Fibroblast of lung (primary cell): Measurements from ENCODE around the gene RAPGEF3. TPM values are rescaled to one million over a fixed set of nuclear protein-coding genes. Genes with fewer than 3 reads are reported as not detected.

Experiments
- DNase-seq, 2 donors: peaks; one replicate each; pipeline versions ENCODE4 v3.0.0 to v3.0.0-alpha.2; 2010; ENCODE audit warnings: low read depth in 2 of 2
- H2AFZ ChIP-seq: 2 replicates; pipeline ENCODE4 v1.5.1; 2012; ENCODE audit warnings: low read length, control low read depth, inconsistent platforms
- H3K27ac ChIP-seq: 2 replicates; pipeline ENCODE4 v1.5.1; 2011; ENCODE audit warnings: low read length, control low read depth; ENCODE audit not compliant: insufficient read depth
- H3K27me3 ChIP-seq: 2 replicates; pipeline ENCODE4 v1.5.1; 2011; ENCODE audit warnings: mild to moderate bottlenecking, low read length; ENCODE audit not compliant: control insufficient read depth, insufficient read depth
- H3K36me3 ChIP-seq: 2 replicates; pipeline ENCODE4 v1.5.1; 2011; ENCODE audit warnings: low read length; ENCODE audit not compliant: control insufficient read depth, insufficient read depth
- H3K4me1 ChIP-seq: 2 replicates; pipeline ENCODE4 v1.5.1; 2011; ENCODE audit warnings: low read length; ENCODE audit not compliant: control insufficient read depth, insufficient read depth; ENCODE audit errors: extremely low read depth
- H3K4me2 ChIP-seq: 2 replicates; pipeline ENCODE4 v1.5.1; 2011; ENCODE audit warnings: low read length, control low read depth; ENCODE audit not compliant: insufficient read depth; ENCODE audit errors: extremely low read depth
- H3K4me3 ChIP-seq, 4 experiments: fragments of 200-600 bp in 1 of 4; sonication (generic) in 1 of 4; replicated peaks in 1 of 4; 2 replicates each; pipeline ENCODE4 v1.5.1; 2011 to 2016; ENCODE audit warnings: low read length in 4 of 4, low read depth in 3 of 4, mild to moderate bottlenecking in 3 of 4, control low read depth in 2 of 4, inconsistent platforms in 1 of 4, mixed read lengths in 1 of 4; ENCODE audit not compliant: insufficient read depth in 1 of 4; ENCODE audit errors: control extremely low read depth in 1 of 4
- H3K79me2 ChIP-seq: 2 replicates; pipeline ENCODE4 v1.5.1; 2012; ENCODE audit warnings: mild to moderate bottlenecking, low read length, inconsistent platforms; ENCODE audit not compliant: control insufficient read depth, insufficient read depth
- H3K9ac ChIP-seq: 2 replicates; pipeline ENCODE4 v1.5.1; 2011; ENCODE audit warnings: mild to moderate bottlenecking, low read length, control low read depth; ENCODE audit not compliant: insufficient read depth
- H3K9me3 ChIP-seq: 2 replicates; pipeline ENCODE4 v1.5.1; 2012; ENCODE audit warnings: low read depth, low read length; ENCODE audit not compliant: control insufficient read depth, insufficient read depth
- H4K20me1 ChIP-seq: 2 replicates; pipeline ENCODE4 v1.5.1; 2011; ENCODE audit warnings: low read length; ENCODE audit not compliant: control insufficient read depth, insufficient read depth; ENCODE audit errors: extremely low read depth
- CTCF ChIP-seq, 2 donors: IDR thresholded peaks in 1 of 2; conservative IDR thresholded peaks in 1 of 2; 1 replicate in 1 of 2; 2 replicates in 1 of 2; pipeline ENCODE4 v1.5.1; 2011 to 2012; ENCODE audit warnings: low read length in 2 of 2, control low read depth in 1 of 2, inconsistent platforms in 1 of 2, low read depth in 1 of 2, mild to moderate bottlenecking in 1 of 2
- EZH2 ChIP-seq: IDR thresholded peaks from 2 replicates; pipeline ENCODE4 v1.5.1; 2012; ENCODE audit warnings: low read length, control low read depth, mild to moderate bottlenecking; ENCODE audit errors: missing control alignments
- polyA plus RNA-seq, 2 donors: library from polyadenylated mRNA; depleted of rRNA in 1 of 2; stranded (reverse) in 1 of 2; unstranded in 1 of 2; fragments of >200 nt; gene quantifications; 2 replicates each; pipeline ENCODE4 v1.2.1, GENCODE V29; 2011 to 2012; ENCODE audit warnings: missing spikeins in 1 of 2
- total RNA-seq: library from RNA; depleted of rRNA; stranded (reverse); fragments of >200 nt; gene quantifications from 2 replicates; pipeline ENCODE4 v1.2.1, GENCODE V29; 2014

Gene RAPGEF3
- total and polyA plus RNA-seq, 2 donors (not counting 1 experiment from before 2014, with no cell fraction given), result 0.83 to 2.8 TPM

GRCh38 chr12:47687636-47688035 is 71.0 kb downstream of the RAPGEF3 start:
- Histone ChIP-seq H3K4me1 (no peaks in the 10 kb centered on the region), H3K36me3 (no peaks in the 10 kb centered on the region), H3K4me3 (no peak overlapping the region), H4K20me1 (no peaks in the 10 kb centered on the region), H3K9me3 (no peaks in the 10 kb centered on the region), H3K9ac (no peak overlapping the region), H3K4me2 (no peak overlapping the region), H2AFZ (no peak overlapping the region), H3K27ac (no peak overlapping the region), H3K27me3 (no peaks in the 10 kb centered on the region), H3K79me2 (no peaks in the 10 kb centered on the region)
- no peak for DNase-seq
- TF ChIP-seq EZH2, result no peak
- no peak for TF ChIP-seq CTCF (conservative IDR thresholded peaks at IDR 0.05 in 1 of 2, IDR thresholded peaks at IDR 0.05 in 1 of 2; ENCODE audit: low read depth in 1 of 2, low read length in 2 of 2)

GRCh38 chr12:47686645-47687240 is 71.9 kb downstream of the RAPGEF3 start:
- Histone ChIP-seq H3K9ac (no peak overlapping the region), H3K79me2 (no peaks in the 10 kb centered on the region), H3K36me3 (no peaks in the 10 kb centered on the region), H2AFZ (no peak overlapping the region), H3K27me3 (no peaks in the 10 kb centered on the region), H3K4me2 (no peak overlapping the region), H3K9me3 (no peaks in the 10 kb centered on the region), H3K4me1 (no peaks in the 10 kb centered on the region), H3K27ac (no peak overlapping the region), H3K4me3 (no peak overlapping the region), H4K20me1 (no peaks in the 10 kb centered on the region)
- peak; percentile 45 to 72 for DNase-seq
- TF ChIP-seq EZH2, result no peak
- TF ChIP-seq CTCF (conservative IDR thresholded peaks at IDR 0.05 in 1 of 2, IDR thresholded peaks at IDR 0.05 in 1 of 2; ENCODE audit: low read depth in 1 of 2, low read length in 2 of 2), result peak; percentile 81 to 86

Other genes starting within 250 kb of the RAPGEF3 start
- gene RPAP3, start 52.9 kb downstream of the RAPGEF3 start, total RNA-seq, result 11.3 and 12.1 TPM in 2 replicates
- gene RPAP3, start 52.9 kb downstream of the RAPGEF3 start, polyA plus RNA-seq, result 21.0 and 23.8 TPM in 2 replicates
- gene ENDOU, start 33.4 kb downstream of the RAPGEF3 start, total RNA-seq, result 0.17 TPM in 1 of 2 replicates, not detected in the other
- gene ENDOU, start 33.4 kb downstream of the RAPGEF3 start, polyA plus RNA-seq, result 0.07 and 0.09 TPM in 2 replicates
- gene SLC48A1, start 14.4 kb upstream of the RAPGEF3 start, total RNA-seq, result 12.8 and 18.7 TPM in 2 replicates
- 8.9 and 9.0 TPM in 2 replicates for gene SLC48A1, start 14.4 kb upstream of the RAPGEF3 start, polyA plus RNA-seq
- 23.6 and 28.1 TPM in 2 replicates for gene HDAC7, start 61.0 kb upstream of the RAPGEF3 start, total RNA-seq
- 31.6 and 35.4 TPM in 2 replicates for gene HDAC7, start 61.0 kb upstream of the RAPGEF3 start, polyA plus RNA-seq
- 9.8 and 16.2 TPM in 2 replicates for gene VDR, start 146.1 kb upstream of the RAPGEF3 start, total RNA-seq
- 24.4 and 33.9 TPM in 2 replicates for gene VDR, start 146.1 kb upstream of the RAPGEF3 start, polyA plus RNA-seq
- 56.5 and 91.7 TPM in 2 replicates for gene TMEM106C, start 204.7 kb upstream of the RAPGEF3 start, total RNA-seq
- 85.0 and 166 TPM in 2 replicates for gene TMEM106C, start 204.7 kb upstream of the RAPGEF3 start, polyA plus RNA-seq
- not detected in 2 replicates for gene COL2A1, start 245.6 kb upstream of the RAPGEF3 start, total RNA-seq
- not detected in 2 replicates for gene COL2A1, start 245.6 kb upstream of the RAPGEF3 start, polyA plus RNA-seq